ENCODE measurements around the gene LRRC8E.

Gene LRRC8E

GRCh38 chr19:7932276-7932929 is 44.1 kb downstream of the LRRC8E start:
- no peak for DNase-seq (ENCODE audit: low read depth in 2 of 2)

- no peak for DNase-seq (ENCODE audit: low read depth in 2 of 2)
These were observed 44.6 kb downstream of the LRRC8E start for GRCh38 chr19:7932930-7933300.

- no peak for DNase-seq (ENCODE audit: low read depth in 2 of 2)
These were observed 45.1 kb downstream of the LRRC8E start for GRCh38 chr19:7933411-7933810.

GRCh38 chr19:7933828-7934725 is 45.8 kb downstream of the LRRC8E start:
- no peak for DNase-seq (ENCODE audit: low read depth in 2 of 2)

GRCh38 chr19:7934766-7935165 is 46.5 kb downstream of the LRRC8E start:
- DNase-seq (ENCODE audit: low read depth in 2 of 2), result no peak

- DNase-seq (ENCODE audit: low read depth in 2 of 2), result no peak
These were observed 52.5 kb downstream of the LRRC8E start for GRCh38 chr19:7940841-7941240.

- no peak for DNase-seq (ENCODE audit: low read depth in 2 of 2)
These were observed 53.7 kb downstream of the LRRC8E start for GRCh38 chr19:7941895-7942596.

GRCh38 chr19:7942981-7943443 is 54.7 kb downstream of the LRRC8E start:
- no peak for DNase-seq (ENCODE audit: low read depth in 2 of 2)

- DNase-seq (ENCODE audit: low read depth in 2 of 2), result peak; percentile 99
These were observed 55.3 kb downstream of the LRRC8E start, which contains the start of gene TIMM44 for GRCh38 chr19:7943444-7944176. Gene TIMM44 (minus strand): TSS chr19:7943666. CDS start chr19:7943651, 15 bp downstream.

- peak; percentile 81 to 84 for DNase-seq (ENCODE audit: low read depth in 2 of 2)
These were observed 56.0 kb downstream of the LRRC8E start for GRCh38 chr19:7944177-7944761.

- DNase-seq (ENCODE audit: low read depth in 2 of 2), result no peak
These were observed 59.6 kb downstream of the LRRC8E start for GRCh38 chr19:7947939-7948338.

Data from fibroblast of skin of left biceps (primary cell).